ENCODE data around the gene EWSR1. TPM values are rescaled to one million over a fixed set of nuclear protein-coding genes. Genes with fewer than 3 reads are reported as not detected.
A peak's percentile ranks its signal among the peaks of the same experiment; 100 is the strongest.

EWSR1 gene
- total and polyA plus RNA-seq, 2 of the 4 experiments (the other 2 are of a cell fraction): 243 to 518 TPM

- Histone ChIP-seq H3K4ac (ENCODE audit: low read depth, low read length) (0 out of 2 replicates have a peak overlapping the region, but pooled peaks have one; percentile 74), H3K79me1 (ENCODE audit: low read depth in 1 of 2, low read length in 2 of 2) (peaks cover 8 to 42% of the 10 kb centered on the region in 2 experiments; a peak in 3 of 4 replicates), H4K91ac (ENCODE audit: insufficient read depth, low read depth, low read length) (no peak overlapping the region), H3K14ac (replicated peaks; ENCODE audit: low read depth, low read length) (no peak overlapping the region), H2AK5ac (ENCODE audit: low read depth, low read length) (peak overlapping the region; percentile 52; the same call in 1 of the 2 replicates), H4K20me1 (ENCODE audit: insufficient read depth, low read length) (peaks cover 25% of the 10 kb centered on the region), H2BK20ac (ENCODE audit: low read depth, low read length) (no peak overlapping the region), H2AFZ (replicated peaks; ENCODE audit: low read length, poor library complexity) (no peak overlapping the region), H3K4me2 (ENCODE audit: low read depth, low read length) (no peak overlapping the region; the same call in 1 of the 2 replicates), H3K9me3 (ENCODE audit: control insufficient read depth, insufficient read depth, low read length) (no peaks in the 10 kb centered on the region), H2BK15ac (ENCODE audit: low read depth, low read length) (no peak overlapping the region), H2BK120ac (ENCODE audit: low read depth, low read length) (no peak overlapping the region), H3K4me3 (ENCODE audit: insufficient read depth, low read depth, low read length) (no peak overlapping the region), H3K56ac (ENCODE audit: extremely low read depth, insufficient read depth, low read length) (no peak overlapping the region), H2BK5ac (ENCODE audit: low read depth, low read length, poor library complexity, severe bottlenecking) (no peak overlapping the region), H4K5ac (ENCODE audit: low read depth, low read length) (no peak overlapping the region), H3K23ac (ENCODE audit: low read depth, low read length) (no peak overlapping the region), H2AK9ac (replicated peaks; ENCODE audit: low read depth, low read length, poor library complexity) (peak overlapping the region; percentile 37), H3K36me3 (ENCODE audit: control insufficient read depth, insufficient read depth, low read length) (peaks cover 2% of the 10 kb centered on the region; the same call in 1 of the 2 replicates), H3K9me1 (ENCODE audit: insufficient read depth, low read length) (peaks cover 5% of the 10 kb centered on the region; the same call in 1 of the 2 replicates), H4K8ac (ENCODE audit: low read depth in 2 of 2, low read length in 2 of 2) (no peak overlapping the region), H3K4me1 (ENCODE audit: control insufficient read depth, insufficient read depth, low read length) (peaks cover 17% of the 10 kb centered on the region), H3K27me3 (ENCODE audit: control insufficient read depth, insufficient read depth, low read length) (peaks cover 2% of the 10 kb centered on the region; the same call in 1 of the 2 replicates), H3K27ac (ENCODE audit: insufficient read depth, low read length) (no peak overlapping the region), H3K9ac (ENCODE audit: low read depth, low read length) (no peak overlapping the region), H3K18ac (ENCODE audit: low read depth, low read length) (no peak overlapping the region)
- no TSS peak for BruUV-seq (replicated peaks)
- intact Hi-C loops (cut with micrococcal nuclease) (no loop called here), in situ Hi-C loops (cut with MboI; ENCODE audit: low sequenced_read_pairs) (no loop called here), dilution Hi-C loops (cut with HindIII; ENCODE audit: low sequenced_read_pairs, unreplicated experiment) (no loop called here)
- TF ChIP-seq BHLHE40 (IDR thresholded peaks at IDR 0.05; ENCODE audit: low read depth, low read length) (no peak), SMC3 (IDR thresholded peaks at IDR 0.05; ENCODE audit: low read depth, low read length) (no peak), USF2 (IDR thresholded peaks at IDR 0.05; ENCODE audit: low read depth, low read length) (no peak), FOS (IDR thresholded peaks at IDR 0.05; ENCODE audit: low read depth, low read length) (no peak), ELK1 (IDR thresholded peaks at IDR 0.05; ENCODE audit: borderline replicate concordance, low read depth, low read length) (no peak), RAD21 (IDR thresholded peaks at IDR 0.05; ENCODE audit: low read length) (no peak), RCOR1 (IDR thresholded peaks at IDR 0.05; ENCODE audit: insufficient replicate concordance, low read length) (no peak)
- ChIA-PET POLR2A (ENCODE audit: unreplicated experiment) (no interaction called here), CTCF (no interaction called here)
- ATAC-seq (ENCODE audit: low read depth) (no peak), DNase-seq (no peak)
- 86% methylated on average over 29 of the region's 50 CpGs; no CpG with 5 or more reads in 1 of the 2 experiments for WGBS, 2 experiments (ENCODE audit: extremely low coverage in 2 of 2, insufficient read length in 1 of 2)
Measured at GRCh38 chr22:29308148-29308790, 40.2 kb downstream of the EWSR1 start.

Measured in IMR-90 (cell line).